Measurements from ENCODE around the gene RAPSN.

Gene RAPSN

DNA sequence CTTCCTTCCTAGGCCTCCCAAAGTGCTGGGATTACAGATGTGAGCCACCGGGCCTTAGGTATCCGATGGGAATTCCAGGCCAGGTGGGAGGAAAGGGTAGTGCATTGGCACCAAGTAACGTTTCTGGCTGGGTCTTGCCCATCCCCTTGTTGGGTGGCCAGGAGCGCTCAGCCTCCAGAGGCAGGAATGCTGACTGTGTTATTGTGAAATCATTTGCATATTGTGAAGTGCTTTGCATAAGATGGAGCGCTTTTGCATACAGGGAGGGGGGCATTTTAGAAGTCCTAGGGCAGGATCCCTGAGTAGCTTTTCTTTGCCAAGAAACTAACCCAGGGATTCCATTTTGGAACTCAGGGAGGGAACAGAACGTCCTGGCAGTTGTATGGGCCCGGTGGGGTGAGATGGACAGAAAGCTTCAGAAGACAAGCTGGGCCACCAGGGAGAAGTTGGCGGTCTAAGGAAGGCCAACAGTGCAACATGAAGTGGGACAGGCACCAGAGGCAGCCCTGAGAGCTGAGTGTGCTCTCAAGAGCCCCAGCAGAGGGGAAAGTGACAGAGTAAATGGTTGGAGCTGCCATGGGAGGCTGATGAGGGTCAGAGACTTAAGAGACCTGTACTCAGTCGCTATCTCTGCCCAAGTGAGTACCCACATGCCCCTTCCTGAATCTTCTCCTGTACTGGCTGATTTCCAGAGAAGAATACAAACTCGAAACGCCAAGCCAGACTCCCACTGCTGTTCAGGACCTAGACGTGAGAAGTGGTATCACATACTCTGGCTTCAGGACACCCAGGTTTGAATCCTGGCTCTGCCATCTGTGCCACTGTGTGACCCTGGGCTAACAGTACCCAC lies 41.8 kb downstream of the RAPSN start:
- peak; percentile 54 for DNase-seq

DNA sequence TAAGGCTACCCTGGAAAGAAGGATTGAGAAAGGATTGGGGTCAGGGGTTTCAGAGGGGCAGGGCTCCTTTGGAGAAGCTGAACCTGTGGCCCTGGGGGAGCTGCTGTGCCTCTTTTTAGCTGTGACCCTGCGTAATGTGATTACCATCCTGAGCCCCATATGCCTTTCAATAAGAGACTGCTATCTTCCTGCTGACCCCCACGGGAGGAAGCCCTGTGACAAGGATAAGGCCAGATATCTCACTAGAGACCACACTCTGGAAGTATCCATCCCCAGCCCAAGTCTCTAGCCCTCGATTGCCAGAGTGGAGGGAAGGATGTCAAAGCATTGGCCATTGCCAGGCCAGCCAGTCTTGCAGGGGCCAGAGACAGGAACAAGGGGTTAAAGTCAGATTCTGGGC lies 45.4 kb downstream of the RAPSN start:
- DNase-seq, result no peak

DNA sequence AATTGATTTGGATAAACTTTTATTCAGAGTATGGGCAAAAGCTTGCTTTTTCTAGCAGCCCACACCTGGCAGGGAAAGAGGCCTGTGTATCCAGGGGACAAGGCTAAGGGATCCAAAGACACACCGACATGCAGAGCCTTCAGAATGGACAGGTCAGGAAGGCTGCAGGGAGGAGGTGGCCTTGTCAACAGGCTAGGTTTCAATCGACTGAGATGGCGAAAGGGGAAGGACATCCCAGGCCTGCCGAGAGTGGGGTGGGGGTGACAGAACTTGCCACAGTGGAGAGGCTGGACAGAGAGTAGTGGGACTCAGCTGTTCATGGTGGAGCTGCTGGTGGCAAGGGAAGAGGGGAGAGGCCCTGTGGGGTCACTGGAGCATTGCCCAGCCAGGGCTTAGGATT lies 45.8 kb downstream of the RAPSN start:
- DNase-seq, result no peak

DNA sequence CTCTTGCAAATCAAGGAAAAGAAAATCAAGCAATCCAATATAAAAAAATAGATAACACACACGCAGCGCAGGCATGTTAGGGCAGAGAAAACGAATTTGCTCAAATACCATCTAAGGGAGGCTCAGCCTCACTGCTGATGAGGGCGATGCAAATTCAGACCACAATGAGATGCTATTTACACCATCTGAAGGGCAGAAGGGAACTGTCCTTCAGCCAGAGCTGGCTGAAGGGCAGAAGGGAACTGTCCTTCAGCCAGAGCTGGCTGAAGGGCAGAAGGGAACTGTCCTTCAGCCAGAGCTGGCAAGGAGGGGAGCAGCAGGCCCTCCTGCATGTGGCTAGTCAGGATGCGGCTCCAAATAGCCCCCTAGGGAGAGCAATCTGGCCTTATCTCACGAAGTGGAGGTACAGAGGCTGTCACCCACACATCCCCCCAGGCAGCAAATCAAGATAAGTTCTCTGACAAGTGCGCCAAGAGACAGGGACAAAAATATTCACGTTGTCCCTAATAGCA lies 48.1 kb downstream of the RAPSN start:
- DNase-seq, result no peak

DNA sequence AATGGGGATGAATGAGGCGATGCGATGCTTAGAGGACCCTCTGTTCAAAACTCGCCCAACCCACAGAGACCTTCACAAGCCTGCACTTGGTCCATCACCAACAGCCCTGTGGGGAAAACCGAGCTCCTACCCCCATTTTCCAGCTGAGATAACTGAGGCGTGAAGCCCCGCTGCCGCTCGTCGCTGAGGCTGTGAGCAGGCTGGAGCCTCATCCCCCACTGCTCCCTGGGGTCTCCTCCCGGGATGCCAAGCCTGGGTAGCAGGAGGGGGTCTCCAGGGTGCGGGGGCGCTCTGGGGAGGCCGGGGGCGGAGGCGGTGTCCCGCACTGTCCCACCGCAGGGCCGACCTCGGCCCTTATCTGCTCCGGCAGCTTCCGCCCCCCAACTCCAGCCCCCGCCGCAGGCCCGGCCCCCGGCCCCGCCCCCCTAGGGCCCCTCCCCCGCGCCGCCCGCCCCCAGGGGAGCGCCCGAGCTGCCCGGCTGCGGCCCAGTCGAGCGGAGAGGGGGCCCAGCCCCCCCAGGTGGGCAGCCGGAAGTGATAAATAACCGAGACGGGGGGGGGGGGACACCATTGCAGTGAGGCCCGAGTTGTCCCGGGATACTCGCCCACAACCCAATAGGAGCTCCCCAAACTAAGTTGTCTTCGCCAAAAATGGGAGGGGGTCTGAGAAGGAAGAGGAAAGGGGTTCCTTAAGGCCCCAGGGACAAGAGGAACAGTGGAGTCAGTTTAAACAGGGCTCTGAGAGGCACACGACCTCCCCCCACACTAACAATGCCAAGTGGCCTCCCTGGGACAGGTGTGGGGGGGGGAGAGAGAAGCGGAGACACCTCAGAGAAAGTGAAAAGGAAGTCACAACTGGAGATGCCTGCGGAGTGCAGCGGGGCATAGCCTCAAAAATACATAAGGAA lies 48.8 kb downstream of the RAPSN start:
- no peak for DNase-seq

DNA sequence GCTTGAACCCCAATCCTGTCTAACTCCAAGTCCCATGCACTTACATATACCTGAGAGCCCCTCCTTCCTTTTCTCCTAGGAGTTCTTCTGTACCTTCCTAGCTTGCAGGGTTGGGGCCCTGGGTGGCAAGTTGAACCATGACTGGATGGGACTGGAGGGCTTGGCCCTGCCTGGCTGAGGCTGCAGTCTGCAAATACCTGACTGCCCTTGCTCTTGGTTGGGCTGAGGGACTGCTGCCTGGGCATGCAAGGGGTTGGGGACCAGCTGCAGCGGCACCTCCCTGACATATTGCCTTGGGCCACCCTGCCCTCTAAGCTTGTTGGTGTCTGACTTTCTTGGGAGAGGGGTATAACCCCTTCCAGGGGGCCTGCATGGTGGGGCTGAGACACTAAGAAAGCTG lies 50.4 kb downstream of the RAPSN start:
- DNase-seq, result no peak

DNA sequence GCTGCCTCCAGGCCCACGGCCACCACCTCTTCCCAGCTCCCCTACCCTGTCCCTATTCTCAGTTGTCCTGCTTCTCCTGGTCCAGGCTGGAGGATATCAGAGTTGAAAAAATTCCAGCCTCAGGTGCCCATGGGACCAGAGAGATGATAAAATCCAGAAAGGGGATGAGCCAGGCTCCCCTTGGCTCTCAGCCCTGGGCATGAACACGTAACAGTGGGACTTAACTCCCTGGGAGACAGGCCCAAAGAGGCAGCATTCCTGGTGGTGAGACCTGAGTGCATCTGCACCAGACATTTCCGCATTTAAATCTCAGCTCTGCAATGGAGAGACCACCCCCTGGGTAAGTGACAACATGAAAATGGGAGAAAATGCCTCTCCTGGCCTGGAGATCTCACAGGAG lies 50.9 kb downstream of the RAPSN start:
- DNase-seq, result no peak

DNA sequence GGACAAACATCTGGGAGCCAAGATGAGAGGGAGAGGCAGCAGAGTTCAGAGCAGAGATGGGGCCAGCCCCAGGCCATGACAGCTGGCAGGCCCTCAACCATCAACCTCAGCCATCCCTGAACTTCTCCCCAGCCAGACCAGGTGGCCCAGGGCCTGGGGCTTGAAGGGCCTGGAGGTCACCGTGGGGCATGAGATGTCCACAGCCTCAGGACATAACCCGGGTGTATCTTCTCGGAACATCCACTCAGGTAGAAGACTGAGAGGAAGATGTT lies 53.0 kb downstream of the RAPSN start:
- no peak for DNase-seq

DNA sequence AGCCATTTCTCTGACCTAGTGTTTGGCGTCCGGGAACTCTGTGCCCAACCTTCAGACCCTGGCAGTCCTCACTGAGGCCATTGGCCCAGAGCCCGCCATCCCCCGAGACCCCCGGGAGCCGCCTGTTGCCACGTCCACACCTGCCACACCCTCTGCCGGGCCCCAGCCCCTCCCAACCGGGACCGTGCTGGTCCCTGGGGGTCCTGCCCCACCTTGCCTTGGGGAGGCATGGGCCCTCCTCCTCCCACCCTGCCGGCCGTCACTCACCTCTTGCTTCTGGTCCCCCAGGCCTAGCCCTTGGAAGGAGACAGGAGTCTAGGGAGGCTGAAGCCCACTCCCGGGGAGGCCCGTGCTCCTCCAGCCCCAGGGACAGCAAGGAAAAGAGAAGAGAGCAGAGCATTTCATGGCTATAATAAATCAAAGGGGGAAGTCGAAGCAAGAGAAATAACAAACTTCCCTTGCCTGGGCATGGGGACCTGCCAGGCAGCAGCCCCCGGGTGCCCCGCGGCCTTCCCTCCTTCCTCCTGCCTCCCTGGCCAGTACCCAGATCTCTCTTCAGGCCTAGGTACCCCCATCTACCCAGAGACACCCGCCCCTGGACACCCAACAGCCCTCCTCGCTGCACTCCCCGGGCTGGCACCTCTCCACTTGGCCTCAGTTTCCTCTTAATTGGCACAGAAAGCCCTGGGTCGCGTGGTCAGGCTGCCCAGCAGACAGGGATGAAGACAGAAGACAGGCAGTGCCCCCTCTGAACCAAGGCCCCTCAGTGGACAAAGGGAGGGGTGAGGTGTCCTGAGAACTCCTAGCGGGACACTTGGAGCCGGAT lies 53.5 kb downstream of the RAPSN start:
- DNase-seq, result peak; percentile 18

DNA sequence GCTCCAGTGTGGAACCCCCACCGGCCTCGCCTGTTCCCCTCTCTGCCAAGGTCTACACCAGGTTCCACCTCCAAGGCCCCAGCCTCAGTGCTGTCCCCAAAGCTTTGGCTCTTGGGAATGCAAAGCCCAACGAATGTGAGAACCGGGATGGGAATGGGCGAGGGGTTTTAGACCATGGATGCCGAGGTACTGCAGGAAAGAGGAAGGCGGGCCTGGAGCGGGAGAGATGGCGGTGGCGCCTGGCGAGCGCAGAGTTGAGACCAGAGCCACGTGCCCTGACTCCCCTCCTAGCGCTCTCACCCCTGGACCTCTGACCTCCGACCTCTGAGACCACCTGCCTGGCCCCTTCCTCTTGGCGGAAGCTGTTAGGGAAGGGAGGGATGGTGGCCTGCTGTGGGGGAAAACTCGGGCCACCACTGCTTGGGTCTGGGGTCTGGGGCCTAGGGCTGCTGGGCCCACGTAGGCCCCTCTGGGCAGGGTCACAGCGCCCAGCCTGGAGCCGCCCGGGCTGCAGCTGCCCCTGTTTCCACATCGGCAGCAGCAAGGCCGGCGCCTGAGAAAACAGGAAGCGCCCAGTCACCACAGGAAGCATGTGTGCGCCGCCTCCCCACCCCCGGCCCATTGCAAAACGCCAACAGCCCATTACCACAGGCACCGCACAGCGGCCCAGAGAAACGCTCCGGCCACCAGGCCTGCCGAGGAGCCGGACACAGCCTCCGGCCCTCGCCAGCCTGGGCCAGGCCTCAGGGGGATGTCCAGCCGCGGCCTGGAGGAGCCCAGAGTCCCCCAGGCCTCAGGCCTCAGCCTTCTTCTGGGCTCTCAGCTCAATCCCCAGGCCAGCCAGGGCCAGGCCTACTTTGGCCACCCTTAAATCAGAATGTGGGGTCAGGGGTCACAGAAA lies 54.4 kb downstream of the RAPSN start:
- DNase-seq, result no peak

DNA sequence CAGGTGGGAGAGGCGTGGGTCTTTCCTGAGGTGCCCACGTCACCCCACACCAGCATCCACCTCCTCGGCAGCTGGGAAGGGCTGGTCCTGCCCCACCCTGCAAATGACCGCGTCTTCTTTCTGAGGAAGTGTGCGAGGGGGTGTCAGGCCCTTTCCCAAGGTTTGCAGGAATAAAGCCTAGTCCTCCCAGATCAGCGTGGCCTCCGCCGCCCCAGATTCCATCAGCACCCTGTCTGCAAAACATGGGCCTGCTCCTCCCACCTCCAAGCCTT lies 55.0 kb downstream of the RAPSN start:
- no peak for DNase-seq

DNA sequence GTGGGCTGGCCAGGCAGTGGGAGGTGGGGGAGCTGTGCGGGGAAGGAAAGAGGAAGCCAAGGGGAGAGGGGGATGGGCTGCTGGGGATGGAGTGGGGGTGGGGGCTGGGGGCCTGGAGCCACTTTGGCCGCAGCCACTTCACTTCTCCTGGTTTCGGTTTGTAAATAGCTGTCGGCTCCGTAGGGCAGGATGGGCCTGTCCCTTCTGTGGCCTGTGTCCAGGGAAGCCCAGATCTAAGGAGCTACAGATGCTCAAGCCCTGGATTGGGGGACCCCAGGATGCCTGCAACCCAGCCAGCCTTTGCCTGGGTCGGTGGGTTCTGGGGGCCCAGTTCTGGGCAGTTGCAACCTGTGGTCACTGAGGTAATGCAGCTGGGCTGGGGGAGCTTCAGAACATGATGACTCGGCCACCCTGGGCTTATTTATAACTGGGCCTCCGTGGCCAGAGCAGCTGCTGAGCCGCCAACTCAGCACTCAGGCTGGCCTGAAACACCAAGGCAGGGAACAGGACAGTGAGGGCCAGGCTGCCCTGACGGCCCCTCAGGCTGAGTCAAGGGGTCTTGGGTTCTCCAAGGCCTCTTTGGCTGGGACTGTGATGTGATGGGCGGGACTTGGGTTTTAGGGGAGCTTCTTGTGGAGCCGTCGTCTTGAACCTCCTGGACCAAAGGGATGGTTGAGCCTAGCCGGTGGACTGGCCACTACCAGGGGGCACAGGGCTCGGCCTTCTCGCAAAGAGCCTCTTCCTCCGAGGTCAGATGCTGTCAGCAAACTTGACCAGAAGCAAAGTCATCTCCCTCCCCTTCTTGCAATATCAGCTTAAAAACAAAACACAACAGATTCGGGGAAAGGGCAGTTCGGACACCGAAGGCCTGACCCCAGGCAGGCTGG lies 55.5 kb downstream of the RAPSN start:
- DNase-seq, result no peak

DNA sequence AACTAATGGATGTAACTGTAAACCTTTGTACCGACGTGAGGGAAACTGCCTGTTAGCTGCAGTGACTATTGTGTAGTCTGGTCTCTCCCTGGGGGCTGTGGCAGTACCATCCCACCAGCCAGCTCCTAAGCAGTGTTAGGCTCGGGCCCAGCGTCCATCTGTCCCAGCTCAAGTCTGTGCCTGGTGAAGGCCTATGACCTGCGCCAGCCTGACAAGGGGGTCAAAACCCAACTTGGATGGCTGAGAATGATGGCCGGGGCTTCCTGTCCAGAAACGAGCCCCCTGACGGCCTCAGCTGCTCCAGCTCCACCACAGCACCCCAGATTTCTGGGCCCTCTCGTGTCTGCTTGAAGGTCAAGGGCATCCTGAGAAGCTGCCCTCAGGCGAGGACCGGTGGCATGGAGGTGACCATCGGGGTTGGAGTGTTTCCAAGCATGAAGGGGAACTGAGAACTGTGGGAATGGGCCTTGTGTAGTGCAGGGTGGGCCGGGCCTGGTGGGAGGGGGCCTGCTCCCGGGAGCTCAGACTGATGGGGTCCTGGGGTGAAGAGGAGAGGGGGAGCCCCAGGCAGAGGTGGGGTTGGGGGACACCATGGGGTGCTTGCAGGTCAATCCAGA lies 56.3 kb downstream of the RAPSN start:
- DNase-seq, result peak; percentile 9

DNA sequence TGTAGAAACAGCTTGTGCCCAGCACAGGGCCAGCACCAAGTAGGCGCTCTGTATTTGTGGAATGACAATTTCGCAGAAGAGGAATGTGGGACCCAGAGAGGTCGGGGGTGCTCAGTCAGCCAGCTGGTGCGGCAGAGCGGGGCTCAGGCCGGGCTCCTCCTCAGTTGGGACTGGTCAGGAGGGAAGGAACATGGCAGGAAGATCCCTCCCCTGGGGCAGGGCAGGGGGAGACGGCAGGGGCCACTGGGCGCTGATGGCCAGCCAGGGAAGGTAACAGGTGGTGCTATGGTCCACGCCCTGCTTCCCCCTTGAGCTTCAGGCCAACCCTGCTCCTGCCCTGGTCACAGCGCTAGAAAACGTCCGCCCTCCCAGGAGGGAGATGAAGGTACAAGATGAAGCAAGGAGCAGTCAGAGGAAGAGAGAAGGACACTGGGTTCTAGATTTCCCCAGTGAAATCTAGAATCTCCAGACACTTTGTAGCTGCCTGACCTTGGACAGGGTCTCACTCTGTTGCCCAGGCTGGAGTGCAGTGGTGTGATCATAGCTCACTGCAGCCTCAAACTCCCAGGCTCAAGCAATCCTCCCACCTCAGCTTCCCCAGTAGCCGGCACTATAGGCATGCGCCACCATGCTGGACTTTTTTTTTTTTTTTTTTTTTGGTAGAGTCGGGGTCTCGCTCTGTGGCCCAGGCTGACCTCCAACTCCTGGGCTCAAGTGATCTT lies 57.1 kb downstream of the RAPSN start:
- no peak for DNase-seq

DNA sequence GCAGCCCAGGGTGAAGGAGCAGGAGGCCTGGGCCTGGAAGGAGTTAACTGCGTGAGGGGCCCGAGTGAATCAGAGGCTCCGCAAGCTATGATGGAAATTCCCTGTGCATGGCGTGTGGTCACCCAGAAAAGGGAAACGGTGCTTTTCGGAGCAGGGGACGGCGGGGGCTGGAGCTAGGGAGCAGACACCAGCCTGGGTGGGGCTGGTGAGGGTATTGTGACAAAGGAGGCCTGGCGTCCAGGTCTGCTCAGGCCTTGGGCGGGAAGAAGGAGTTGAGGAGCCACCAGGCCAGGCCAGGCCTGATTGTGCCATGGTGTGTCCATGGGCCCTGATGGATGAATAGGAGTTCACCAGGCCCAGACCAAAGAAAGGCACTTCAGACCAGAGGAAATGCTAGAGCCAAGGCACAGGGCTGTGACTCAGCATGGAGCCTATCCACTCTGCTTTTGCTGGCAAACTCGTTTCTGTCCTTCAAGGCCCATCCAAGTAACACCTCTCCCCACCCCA lies 57.8 kb downstream of the RAPSN start:
- no peak for DNase-seq

DNA sequence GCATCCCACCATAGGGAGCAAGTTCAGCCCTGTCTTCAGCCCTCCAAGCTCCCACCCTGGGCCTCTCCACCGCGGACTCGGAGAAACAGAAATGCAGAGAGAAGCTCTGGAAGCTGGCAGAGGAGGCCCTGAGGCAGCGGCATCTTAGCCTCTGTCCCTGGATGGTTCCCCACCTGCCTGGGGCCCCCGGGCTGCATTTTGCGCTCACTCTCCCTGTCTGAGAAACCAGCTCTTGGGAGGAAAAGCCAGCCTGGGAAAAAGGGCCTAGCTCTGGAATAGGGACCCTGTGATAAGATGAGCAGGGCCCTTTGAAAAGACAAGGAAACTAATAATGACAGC lies 58.5 kb downstream of the RAPSN start:
- no peak for DNase-seq

DNA sequence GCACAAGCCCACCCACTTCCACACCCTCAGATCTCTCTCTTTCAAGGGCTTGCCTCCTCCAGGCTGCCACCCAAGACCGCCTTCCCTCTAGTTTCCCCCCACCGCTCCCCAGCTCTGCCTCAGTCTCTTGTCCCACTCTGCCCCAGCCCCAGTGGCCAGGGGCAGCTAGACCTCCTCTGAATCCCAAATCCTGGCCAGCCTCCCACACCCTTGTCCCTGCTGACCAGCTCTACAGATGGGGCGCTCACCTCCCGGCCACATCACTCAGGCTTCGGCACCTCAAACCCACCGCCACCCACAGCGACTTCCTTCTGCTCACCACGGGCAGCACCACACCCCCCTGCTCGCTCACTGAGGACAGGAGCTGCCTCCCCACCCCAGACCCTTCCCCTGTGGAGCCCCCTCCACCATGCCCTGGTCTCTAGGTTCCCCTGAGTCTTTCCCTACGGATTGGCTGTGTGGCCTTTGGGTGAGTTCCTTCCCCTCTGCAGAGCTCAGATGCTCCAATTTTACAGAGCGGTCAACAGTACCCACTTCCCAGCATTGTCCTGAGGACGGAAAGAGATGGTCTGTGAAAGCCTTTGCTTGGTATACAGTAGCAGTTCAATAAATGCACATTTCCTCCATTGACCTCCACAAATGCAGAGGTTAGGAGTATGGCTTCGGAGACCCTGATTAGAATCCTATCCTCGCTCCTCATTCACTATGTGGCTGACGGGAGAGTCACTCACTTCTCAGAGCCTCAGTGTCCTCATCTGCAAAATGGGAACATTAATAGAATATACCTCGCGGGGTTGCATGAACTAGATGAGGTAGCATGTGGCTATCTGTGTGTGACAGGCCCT lies 59.1 kb downstream of the RAPSN start:
- DNase-seq, result no peak

DNA sequence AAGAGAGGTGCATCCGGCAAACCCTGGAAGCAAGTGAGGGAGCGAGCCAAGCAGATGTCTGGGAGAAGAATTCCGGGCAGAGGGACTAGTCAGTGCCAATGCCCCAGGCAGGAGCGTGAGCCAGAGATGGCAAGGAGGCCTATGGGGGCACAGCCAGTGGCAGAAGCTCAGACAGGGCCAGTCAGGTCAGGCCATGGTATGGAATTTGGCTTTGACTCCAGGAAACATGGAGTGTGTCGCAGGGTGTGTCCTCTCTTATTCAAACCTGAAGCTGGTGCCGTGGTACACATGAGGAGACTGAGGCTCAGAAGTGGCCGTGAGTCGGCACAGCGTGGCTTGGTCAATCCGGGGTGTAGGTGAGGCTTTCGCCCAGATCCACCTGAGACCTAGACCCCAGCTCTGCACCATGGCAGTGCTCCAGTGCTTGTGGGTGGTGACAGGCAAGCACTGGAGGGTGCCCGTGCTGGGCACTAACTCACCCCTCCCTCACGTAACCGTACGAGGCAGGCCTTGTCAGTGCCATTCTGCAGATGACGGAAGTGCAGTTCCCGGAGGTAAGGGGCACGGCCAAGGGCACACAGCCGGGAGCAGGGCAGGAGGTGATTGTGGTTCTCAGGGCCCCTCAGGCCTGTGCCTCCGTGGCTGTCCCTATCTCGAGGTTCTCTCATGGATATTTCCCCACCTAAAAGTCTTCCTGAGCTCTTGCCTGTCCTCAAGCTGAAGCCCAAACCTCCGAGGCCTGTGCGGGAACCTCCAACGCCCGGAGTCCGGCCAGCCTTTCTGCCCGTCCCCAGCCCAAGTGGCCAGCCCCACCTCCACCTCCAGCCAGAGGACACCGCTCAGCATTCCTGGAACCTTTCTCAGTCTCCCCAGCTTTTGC lies 60.0 kb downstream of the RAPSN start:
- DNase-seq, result no peak

All from midbrain (tissue), 1 donor.